GM19324 (cell line): ENCODE data around the gene RFPL2.
"Not testable (repeated sequence)": the region's sequence is repeated elsewhere in the genome, so short reads cannot be mapped to it uniquely, and the experiment has no call there.

Source experiments
- ATAC-seq: cut with Tn5 transposase; IDR thresholded peaks from one replicate; pipeline ENCODE4 v1.9.1; 2021; ENCODE audit warnings: mild to moderate bottlenecking, moderate library complexity; ENCODE audit not compliant: unreplicated experiment, low FRiP score

The RFPL2 gene

DNA sequence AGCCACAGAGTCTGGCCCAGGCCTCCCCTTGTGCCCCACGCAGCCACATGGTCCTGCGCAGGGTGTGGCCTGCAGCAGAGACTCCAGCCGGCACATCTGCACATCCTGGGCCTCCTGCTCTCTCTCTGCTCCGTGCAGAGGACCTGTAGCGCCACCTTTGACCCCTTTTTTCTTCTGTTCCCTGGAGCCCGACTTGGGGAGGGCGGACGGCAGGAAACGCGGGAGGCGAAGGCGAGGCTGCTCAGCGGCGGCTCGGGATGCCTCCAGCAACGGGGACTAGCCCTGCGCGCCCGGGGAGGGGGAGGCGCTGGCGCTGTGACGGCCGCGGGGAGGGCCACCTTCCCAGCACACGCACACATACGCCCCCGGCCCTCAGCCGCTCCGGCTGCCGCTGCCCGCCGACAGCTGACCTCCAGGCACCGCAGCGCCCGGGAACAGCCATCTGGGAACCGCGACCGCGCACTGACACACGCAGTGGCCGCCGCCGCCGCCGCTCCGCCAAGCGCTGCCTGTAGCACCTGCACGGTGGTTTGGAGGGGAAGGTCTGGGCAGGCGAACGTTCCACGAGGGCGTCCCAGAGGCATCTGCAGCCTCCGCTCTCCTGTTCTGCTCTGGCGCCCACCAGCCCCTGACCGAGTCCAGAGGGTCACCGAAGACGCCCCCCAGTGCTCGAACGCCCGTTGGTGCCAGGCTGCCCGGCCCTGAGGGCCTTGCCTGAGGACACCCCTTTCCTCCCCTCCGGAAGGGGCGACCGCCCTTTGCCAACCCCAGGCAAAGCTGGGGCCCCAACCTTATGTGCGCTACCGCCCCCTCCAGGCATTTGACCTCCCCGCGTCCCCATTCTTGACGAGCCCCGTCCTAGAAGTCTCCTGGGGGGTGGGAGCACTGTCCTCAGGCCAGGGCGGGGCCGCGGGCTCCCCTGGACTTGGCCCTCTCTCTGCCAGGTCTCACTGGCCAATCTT, 28.9 kb downstream of the RFPL2 start:
- ATAC-seq: no peak

- ATAC-seq: no peak
These were observed 29.8 kb downstream of the RFPL2 start for GRCh38 chr22:32175115-32175514.

- no peak for ATAC-seq
These were observed 39.2 kb downstream of the RFPL2 start for GRCh38 chr22:32165681-32166080.

DNA sequence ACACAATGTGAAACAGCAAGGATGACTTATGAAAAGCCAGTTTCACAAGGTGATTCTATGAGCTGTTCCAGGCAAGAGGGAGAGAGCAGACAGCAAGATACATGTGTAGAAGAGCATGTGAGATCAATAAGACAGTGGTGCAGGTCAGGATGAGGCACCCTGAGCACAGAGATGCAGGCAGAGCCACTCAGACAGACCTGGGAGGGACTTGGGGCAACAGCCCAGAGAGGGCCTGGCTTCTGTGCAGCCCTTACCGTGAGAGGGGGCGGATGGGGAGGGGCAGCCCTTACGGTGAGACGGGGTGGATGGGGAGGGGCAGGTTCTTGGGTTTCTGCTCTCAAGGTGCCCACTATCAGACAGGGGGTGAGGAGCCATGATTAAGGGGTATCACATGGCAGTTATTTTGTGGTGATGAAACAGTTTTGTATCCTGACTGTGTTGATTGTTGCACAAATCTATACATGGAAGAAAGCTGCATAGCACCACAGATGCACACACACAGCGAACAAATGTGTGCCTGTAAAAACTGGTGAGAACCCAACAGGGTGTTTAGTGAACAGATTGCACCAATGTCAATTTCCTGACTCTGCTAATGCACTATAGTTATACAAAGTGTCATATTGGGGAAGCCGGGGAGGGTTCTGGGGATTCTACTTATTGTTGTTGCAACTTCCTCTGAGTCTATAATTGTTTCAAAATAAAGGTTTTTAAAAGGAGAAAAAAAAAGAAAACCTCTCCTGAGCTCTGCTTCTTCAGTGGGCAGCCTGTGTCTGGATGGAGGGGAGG, 40.6 kb downstream of the RFPL2 start:
- no peak for ATAC-seq

- not testable (repeated sequence) for ATAC-seq
These were observed 44.5 kb downstream of the RFPL2 start for GRCh38 chr22:32160411-32160810.

DNA sequence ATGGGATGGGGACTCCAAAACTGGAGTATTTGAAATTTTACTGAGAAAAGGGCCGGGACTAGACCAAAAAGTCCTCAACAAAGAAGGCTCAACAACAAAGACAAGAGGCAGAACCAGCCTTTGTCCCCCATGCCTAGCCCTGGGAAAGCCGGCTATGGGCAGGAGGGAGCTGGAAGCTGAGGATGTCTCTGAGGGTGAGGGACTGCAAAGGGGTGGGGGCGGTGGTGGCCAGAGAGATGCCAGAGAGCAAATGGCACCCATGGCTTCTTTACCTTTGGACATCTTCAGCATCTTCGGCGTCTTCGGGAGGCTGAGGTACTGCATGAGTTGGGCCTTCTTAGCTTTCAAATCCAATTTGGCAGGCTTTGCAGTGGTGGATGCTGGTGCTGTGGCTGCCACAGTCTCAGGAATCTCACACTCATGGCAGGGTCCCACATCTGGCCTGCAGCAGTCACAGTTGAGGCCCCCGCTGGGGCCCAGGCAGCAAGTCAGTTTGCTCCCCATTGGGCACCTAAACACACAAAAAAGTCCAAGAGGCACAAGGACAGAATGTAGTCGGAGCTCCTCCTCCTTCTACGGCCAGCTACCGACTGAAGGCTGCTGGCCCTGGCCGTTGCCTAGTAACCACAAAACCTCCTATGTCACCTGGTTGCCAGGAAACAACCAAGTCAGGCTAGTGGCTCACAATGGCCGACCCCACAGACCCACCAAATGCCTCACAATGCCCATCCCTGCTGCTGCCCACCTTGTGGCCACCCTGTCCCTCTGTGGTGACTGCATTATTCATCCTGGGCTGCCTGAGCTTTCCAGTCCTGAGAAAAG, 46.0 kb downstream of the RFPL2 start, which contains the start of gene C22orf42:
C22orf42 (minus strand) TSS at position 592 of the 822 bp plus-strand sequence; CDS start at position 504, 88 bp downstream.
- ATAC-seq: no peak

DNA sequence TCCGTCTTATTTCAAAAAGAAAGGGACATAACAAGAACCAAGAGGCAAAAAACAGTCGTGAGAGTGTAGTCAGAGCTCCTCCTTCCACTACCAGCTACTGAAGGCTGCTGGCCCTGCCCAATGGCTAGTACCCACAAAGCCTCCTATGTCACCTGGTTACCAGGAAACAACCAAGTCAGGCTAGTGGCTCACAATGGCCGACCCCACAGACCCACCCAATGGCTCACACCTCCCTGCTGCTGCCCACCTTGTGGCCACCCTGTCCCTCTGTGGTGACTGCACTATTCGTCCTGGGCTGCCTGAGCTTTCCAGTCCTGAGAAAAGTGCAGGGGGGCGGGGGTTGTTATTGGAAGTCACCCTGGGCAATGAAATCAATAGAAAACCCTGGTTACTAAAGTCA, 47.2 kb downstream of the RFPL2 start:
- ATAC-seq: not testable (repeated sequence)

- not testable (repeated sequence) for ATAC-seq
These were observed 50.1 kb downstream of the RFPL2 start for GRCh38 chr22:32154727-32155126.

DNA sequence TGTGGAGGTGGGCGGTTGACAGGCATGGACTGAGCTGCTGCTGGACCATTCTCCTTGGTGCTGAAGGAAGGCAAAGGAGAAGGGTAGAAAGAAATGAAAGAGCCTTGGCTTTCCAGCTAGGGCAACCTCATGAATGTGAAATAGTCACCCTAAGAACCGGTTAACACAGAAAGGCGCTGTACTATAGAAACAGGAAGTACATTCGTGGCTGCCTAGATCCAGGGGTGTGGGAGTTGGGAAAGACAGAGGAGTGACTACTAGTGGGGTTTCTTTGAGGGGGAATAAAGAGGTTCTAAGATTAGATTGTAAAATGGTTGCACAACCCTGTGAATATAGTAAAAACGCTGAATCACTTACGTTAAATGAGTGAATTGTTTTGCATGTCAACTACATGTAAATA, 53.2 kb downstream of the RFPL2 start:
- ATAC-seq: not testable (repeated sequence)

- ATAC-seq: not testable (repeated sequence)
These were observed 54.2 kb downstream of the RFPL2 start for GRCh38 chr22:32150647-32151046.

- ATAC-seq: not testable (repeated sequence)
These were observed 56.5 kb downstream of the RFPL2 start for GRCh38 chr22:32148372-32148771.

DNA sequence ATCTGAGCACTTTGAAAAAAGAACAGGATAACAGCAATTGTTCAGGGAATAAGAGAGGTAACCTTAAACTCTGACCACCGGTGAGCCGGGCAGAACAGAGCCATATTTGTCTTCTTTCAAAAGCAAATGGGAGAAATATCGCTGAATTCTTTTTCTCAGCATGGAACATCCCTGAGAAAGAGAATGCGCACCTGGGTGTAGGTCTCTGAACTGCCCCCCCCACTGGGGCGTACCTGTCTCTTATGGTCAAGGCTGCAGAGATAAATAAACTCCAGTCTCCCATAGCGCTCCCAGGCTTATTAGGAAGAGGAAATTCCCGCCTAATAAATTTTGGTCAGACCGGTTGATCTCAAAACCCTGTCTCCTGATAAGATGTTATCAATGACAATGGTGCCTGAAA, 57.7 kb downstream of the RFPL2 start:
- ATAC-seq: not testable (repeated sequence)

DNA sequence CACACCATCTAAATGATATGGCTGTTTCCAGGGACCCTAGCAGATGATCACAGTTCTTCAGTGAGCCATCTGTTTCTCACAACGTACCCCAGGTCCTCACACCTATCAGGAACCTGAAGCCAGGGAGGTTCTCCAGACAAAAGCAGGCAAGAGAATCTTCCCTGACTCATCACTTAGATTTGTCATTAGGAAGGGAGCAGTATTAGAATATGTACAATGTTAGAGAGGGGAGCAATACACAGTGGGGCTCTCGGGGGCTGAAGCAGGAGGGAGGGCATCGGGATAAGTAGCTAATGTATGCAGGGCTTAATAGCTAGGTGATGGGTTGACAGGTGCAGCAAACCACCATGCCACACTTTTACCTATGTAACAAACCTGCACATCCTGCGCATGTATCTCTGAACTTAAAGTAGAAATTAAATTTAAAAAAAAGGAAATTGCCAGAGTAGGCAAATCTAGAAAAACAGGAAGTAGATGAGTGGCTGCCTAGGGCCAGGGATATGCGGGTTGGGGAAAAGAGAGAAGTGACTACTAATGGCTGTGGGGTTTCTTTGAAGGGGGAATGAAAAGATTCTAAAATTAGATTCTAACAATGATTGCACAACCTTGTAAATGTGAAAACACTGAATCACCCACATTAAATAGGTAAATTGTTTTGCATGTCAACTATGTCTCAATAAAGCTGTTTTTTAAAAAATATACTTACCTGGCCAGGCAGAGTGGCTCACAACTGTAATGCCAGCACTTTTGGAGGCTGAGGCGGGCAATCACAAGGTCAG, 60.2 kb downstream of the RFPL2 start:
- no peak for ATAC-seq

- no peak for ATAC-seq
These were observed 62.3 kb downstream of the RFPL2 start for GRCh38 chr22:32142600-32142999.

DNA sequence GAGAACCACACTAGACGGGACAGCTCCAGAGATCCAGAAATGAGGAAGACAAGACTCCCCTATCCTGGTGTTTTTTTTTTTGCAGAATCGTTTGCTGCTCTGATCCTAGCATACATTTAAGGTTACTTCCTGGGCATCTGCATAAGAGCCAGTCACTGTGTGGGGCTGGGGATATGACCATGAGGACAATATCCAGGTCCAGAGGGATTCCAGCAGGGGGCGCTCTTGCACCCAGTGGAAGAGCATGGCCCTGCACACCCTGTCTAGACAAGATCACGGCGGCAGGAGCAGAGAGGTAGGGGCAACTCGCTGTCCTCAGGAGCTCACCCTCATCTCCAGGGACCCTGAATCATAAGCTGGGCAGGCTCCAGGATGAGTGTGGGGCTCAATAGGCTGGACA, 64.2 kb downstream of the RFPL2 start:
- not testable (repeated sequence) for ATAC-seq
